DND-41 (cell line): ENCODE results near the gene EFNA4.

Experiments used
- ATAC-seq: fragments of 200-7000 bp; cut with Tn5 transposase; 3 replicates; pipeline ENCODE4 v1.9.1; 2021; ENCODE audit warnings: low read depth; ENCODE audit not compliant: insufficient read depth
- DNase-seq: peaks from one replicate; pipeline ENCODE4 v3.0.0-alpha.2; 2020
- H2AFZ ChIP-seq: 2 replicates; pipeline ENCODE4 v1.6.0; 2012; ENCODE audit warnings: low read depth, low read length
- H3K27ac ChIP-seq: 2 replicates; pipeline ENCODE4 v1.5.1; 2012; ENCODE audit warnings: low read length, inconsistent platforms
- H3K27me3 ChIP-seq: fragments of 200-600 bp; sonication (generic); 2 replicates; pipeline ENCODE4 v1.6.0; 2012; ENCODE audit warnings: low read length, mild to moderate bottlenecking, inconsistent platforms; ENCODE audit not compliant: insufficient read depth, poor library complexity
- H3K36me3 ChIP-seq: 2 replicates; pipeline ENCODE4 v1.5.1; 2012; ENCODE audit warnings: low read length, inconsistent platforms; ENCODE audit not compliant: insufficient read depth
- H3K4me1 ChIP-seq: 2 replicates; pipeline ENCODE4 v1.5.1; 2012; ENCODE audit warnings: mild to moderate bottlenecking, low read length; ENCODE audit not compliant: insufficient read depth
- H3K4me2 ChIP-seq: 2 replicates; pipeline ENCODE4 v1.6.0; 2012; ENCODE audit warnings: mild to moderate bottlenecking, moderate library complexity, low read length, inconsistent platforms; ENCODE audit not compliant: insufficient read depth
- H3K4me3 ChIP-seq, 2 experiments: fragments of 200-600 bp in 1 of 2; shearing (Covaris generic) in 1 of 2; 2 replicates each; pipeline ENCODE4 v1.5.1; 2012 to 2016; ENCODE audit warnings: inconsistent platforms in 2 of 2, low read length in 2 of 2, mild to moderate bottlenecking in 2 of 2, low read depth in 1 of 2, moderate library complexity in 1 of 2
- H3K79me2 ChIP-seq: 2 replicates; pipeline ENCODE4 v1.6.0; 2012; ENCODE audit warnings: low read length, inconsistent platforms; ENCODE audit not compliant: insufficient read depth
- H3K9ac ChIP-seq: 2 replicates; pipeline ENCODE4 v1.6.0; 2012; ENCODE audit warnings: low read depth, mild to moderate bottlenecking, inconsistent platforms, low read length, moderate library complexity
- H3K9me3 ChIP-seq: 2 replicates; pipeline ENCODE4 v1.5.1; 2012; ENCODE audit warnings: low read length, moderate library complexity, mild to moderate bottlenecking, inconsistent platforms; ENCODE audit not compliant: insufficient read depth, severe bottlenecking
- H4K20me1 ChIP-seq: 2 replicates; pipeline ENCODE4 v1.6.0; 2012; ENCODE audit warnings: low read length; ENCODE audit not compliant: insufficient read depth
- EZH2 ChIP-seq: IDR thresholded peaks from 3 replicates; pipeline ENCODE4 v1.6.1; 2012; ENCODE audit warnings: borderline replicate concordance, low read depth, mild to moderate bottlenecking, moderate library complexity, low read length, inconsistent platforms; ENCODE audit not compliant: severe bottlenecking
- TF ChIP-seq, protein P1 (sequence below): IDR thresholded peaks from 2 replicates; pipeline ENCODE4 v1.5.1; 2012; ENCODE audit warnings: borderline replicate concordance, low read length, moderate library complexity, mild to moderate bottlenecking; ENCODE audit not compliant: poor library complexity, severe bottlenecking; ENCODE audit errors: extremely low read depth

Gene EFNA4

DNA sequence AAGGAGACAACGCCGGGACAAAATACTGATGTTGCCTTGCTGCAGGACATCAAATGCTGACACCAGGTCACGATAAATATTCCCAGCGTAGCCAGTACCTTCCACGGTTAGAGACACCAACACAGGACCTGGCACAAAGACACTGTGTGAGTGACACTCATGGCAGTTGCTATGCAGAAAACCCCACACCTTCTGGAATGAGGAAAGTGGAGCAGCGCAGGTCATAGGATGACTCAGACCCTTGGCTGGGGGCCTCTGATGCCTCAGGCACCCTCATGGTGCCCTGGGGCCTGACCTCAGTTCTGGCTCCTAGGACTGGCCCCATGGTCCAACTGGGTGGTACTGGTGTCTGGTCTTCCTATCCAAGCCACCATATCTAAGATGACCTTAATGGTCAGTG lies 37.0 kb upstream of the EFNA4 start:
- H3K9me3 ChIP-seq, result no peaks in the 10 kb centered on the region
- H3K79me2 ChIP-seq, result no peaks in the 10 kb centered on the region
- no peak overlapping the region for H3K4me2 ChIP-seq
- H3K36me3 ChIP-seq, result no peaks in the 10 kb centered on the region
- no peak for ATAC-seq
- no peak overlapping the region for H3K9ac ChIP-seq
- H3K4me1 ChIP-seq, result no peaks in the 10 kb centered on the region
- no peak overlapping the region for H2AFZ ChIP-seq
- H3K27me3 ChIP-seq, result peaks cover 10% of the 10 kb centered on the region
- H4K20me1 ChIP-seq, result 0 out of 2 replicates have a peak, but pooled peaks cover 9% of the 10 kb centered on the region
- no peak overlapping the region for H3K4me3 ChIP-seq
- no peak for DNase-seq
- TF ChIP-seq, protein P1, sequence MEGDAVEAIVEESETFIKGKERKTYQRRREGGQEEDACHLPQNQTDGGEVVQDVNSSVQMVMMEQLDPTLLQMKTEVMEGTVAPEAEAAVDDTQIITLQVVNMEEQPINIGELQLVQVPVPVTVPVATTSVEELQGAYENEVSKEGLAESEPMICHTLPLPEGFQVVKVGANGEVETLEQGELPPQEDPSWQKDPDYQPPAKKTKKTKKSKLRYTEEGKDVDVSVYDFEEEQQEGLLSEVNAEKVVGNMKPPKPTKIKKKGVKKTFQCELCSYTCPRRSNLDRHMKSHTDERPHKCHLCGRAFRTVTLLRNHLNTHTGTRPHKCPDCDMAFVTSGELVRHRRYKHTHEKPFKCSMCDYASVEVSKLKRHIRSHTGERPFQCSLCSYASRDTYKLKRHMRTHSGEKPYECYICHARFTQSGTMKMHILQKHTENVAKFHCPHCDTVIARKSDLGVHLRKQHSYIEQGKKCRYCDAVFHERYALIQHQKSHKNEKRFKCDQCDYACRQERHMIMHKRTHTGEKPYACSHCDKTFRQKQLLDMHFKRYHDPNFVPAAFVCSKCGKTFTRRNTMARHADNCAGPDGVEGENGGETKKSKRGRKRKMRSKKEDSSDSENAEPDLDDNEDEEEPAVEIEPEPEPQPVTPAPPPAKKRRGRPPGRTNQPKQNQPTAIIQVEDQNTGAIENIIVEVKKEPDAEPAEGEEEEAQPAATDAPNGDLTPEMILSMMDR, result no peak
- no peak overlapping the region for H3K27ac ChIP-seq

DNA sequence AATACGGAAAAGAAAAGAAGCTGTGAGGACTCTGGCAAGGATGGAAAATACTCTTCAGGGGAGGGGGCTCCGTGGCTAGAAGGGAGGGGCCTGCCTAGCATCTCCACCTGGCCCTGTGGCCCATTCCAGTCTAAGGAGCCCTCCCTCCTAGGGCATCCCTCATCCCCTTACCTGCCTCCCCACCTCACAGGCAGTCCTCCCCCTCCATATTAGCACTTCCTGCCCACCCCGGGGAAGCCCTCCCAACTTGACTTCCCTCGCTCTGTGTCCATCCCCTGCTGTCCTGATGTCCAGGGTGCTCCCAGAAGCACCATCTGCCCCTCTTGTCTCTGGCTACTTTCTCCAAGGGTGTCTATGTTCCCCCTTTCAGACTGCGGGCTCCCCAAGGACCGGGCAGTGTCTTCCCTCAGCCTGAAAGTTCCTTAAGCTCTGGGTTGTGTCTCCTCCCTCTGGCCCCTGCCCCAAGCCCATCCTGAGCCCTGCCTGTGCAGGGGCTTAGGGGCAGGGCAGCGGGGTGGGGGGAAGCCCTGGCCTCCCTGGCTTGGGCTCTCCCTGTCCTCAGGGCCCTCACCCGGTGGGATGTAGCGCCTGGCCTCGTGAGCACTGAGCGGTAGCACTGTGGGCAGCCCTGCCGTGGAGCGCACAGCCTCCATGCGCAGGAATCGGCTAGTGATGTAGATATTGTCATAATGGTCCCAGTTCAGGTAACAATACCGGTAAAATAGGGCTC lies 33.9 kb upstream of the EFNA4 start:
- Histone ChIP-seq H3K4me2 (no peak overlapping the region), H3K9me3 (no peaks in the 10 kb centered on the region), H3K27ac (no peak overlapping the region), H3K79me2 (no peaks in the 10 kb centered on the region), H3K36me3 (no peaks in the 10 kb centered on the region), H2AFZ (no peak overlapping the region), H3K27me3 (peaks cover 24% of the 10 kb centered on the region), H3K4me1 (no peaks in the 10 kb centered on the region), H3K4me3 (no peak overlapping the region), H3K9ac (no peak overlapping the region), H4K20me1 (peaks cover 7% of the 10 kb centered on the region; the same call in 1 of the 2 replicates)
- TF ChIP-seq EZH2, result no peak
- TF ChIP-seq, protein P1, result no peak
- ATAC-seq (no peak), DNase-seq (no peak)

DNA sequence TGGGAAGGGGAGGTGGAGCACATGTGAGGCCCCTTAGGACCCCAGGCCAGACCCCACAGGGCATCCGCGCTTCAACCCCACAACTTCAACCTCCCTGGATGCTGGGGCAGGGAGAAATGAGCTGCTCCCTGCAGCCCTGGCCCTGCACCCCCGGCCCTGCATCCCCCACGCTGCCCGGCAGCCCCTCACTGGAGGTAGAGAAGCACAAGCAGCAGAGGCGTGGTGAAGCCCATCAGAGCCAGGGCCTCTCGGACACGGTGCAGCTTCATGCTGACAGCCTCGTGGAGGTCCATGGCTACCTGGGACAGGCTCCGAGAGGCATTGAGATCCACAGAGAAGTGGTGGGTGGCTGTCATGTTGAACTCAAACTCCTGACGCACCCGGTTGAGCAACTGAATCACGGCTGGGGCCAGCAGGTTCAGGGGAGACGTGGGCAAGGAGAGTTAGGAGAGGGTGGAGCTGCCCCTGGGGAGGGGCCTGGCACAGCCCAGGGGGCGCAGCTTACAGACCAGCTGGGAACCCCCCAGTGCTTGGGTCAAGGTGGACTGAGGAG lies 33.2 kb upstream of the EFNA4 start:
- H3K4me2 ChIP-seq, result no peak overlapping the region
- H3K36me3 ChIP-seq, result no peaks in the 10 kb centered on the region
- no peak overlapping the region for H2AFZ ChIP-seq
- no peak overlapping the region for H3K27ac ChIP-seq
- no peaks in the 10 kb centered on the region for H3K9me3 ChIP-seq
- TF ChIP-seq, protein P1, result no peak
- no peak for TF ChIP-seq EZH2
- no peak overlapping the region for H3K4me3 ChIP-seq
- no peaks in the 10 kb centered on the region for H3K79me2 ChIP-seq
- peaks cover 25% of the 10 kb centered on the region for H3K27me3 ChIP-seq
- ATAC-seq, result no peak
- H3K9ac ChIP-seq, result no peak overlapping the region
- DNase-seq, result no peak
- H3K4me1 ChIP-seq, result no peaks in the 10 kb centered on the region
- peaks cover 7% of the 10 kb centered on the region; the same call in 1 of the 2 replicates for H4K20me1 ChIP-seq
